H9 (cell line): ENCODE measurements around the gene RHEX. TPM values are rescaled to one million over a fixed set of nuclear protein-coding genes. Genes with fewer than 3 reads are reported as not detected.

Source experiments
- DNase-seq: peaks from one replicate; pipeline ENCODE4 v3.0.0-alpha.2; 2017
- H2AFZ ChIP-seq: one replicate; pipeline ENCODE4 v1.6.1; 2013; ENCODE audit warnings: mild to moderate bottlenecking, low read length, control low read depth, moderate library complexity
- H2AK5ac ChIP-seq: 2 replicates; pipeline ENCODE4 v1.6.1; 2013; ENCODE audit warnings: low read length, control low read depth, mixed read lengths; ENCODE audit not compliant: insufficient read length
- H2BK120ac ChIP-seq: one replicate; pipeline ENCODE4 v1.6.1; 2013; ENCODE audit warnings: low read depth, mild to moderate bottlenecking, low read length, control low read depth, inconsistent platforms; ENCODE audit not compliant: poor library complexity, severe bottlenecking
- H2BK12ac ChIP-seq: 2 replicates; pipeline ENCODE4 v1.6.1; 2013; ENCODE audit warnings: low read length, control low read depth, mixed read lengths, low read depth; ENCODE audit not compliant: insufficient read length
- H2BK15ac ChIP-seq: 2 replicates; pipeline ENCODE4 v1.6.1; 2013; ENCODE audit warnings: low read depth, low read length, control low read depth
- H2BK20ac ChIP-seq: one replicate; pipeline ENCODE4 v1.6.1; 2013; ENCODE audit warnings: low read depth, mild to moderate bottlenecking, low read length, control low read depth, inconsistent platforms; ENCODE audit not compliant: poor library complexity, severe bottlenecking
- H2BK5ac ChIP-seq: 2 replicates; pipeline ENCODE4 v1.6.1; 2013; ENCODE audit warnings: low read length, control low read depth, mixed read lengths; ENCODE audit not compliant: insufficient read length
- H3K14ac ChIP-seq: 2 replicates; pipeline ENCODE4 v1.6.1; 2013; ENCODE audit warnings: low read length, control low read depth; ENCODE audit not compliant: insufficient read depth
- H3K18ac ChIP-seq: 2 replicates; pipeline ENCODE4 v1.6.1; 2013; ENCODE audit warnings: low read depth, mild to moderate bottlenecking, mixed read lengths, low read length, control low read depth; ENCODE audit not compliant: insufficient read length
- H3K23ac ChIP-seq: 2 replicates; pipeline ENCODE4 v1.6.1; 2013; ENCODE audit warnings: low read length, control low read depth, mixed read lengths, low read depth; ENCODE audit not compliant: insufficient read length
- H3K23me2 ChIP-seq: 2 replicates; pipeline ENCODE4 v1.6.1; 2013; ENCODE audit warnings: low read depth, mild to moderate bottlenecking, mixed read lengths, low read length, control low read depth; ENCODE audit not compliant: insufficient read length, poor library complexity, severe bottlenecking
- H3K27ac ChIP-seq: 2 replicates; pipeline ENCODE4 v1.5.1; 2013; ENCODE audit warnings: low read length, control low read depth, mixed read lengths, low read depth; ENCODE audit not compliant: insufficient read length
- H3K27me3 ChIP-seq: 2 replicates; pipeline ENCODE4 v1.6.1; 2013; ENCODE audit warnings: low read length, control low read depth, inconsistent platforms; ENCODE audit not compliant: insufficient read depth
- H3K4ac ChIP-seq: 2 replicates; pipeline ENCODE4 v1.6.1; 2013; ENCODE audit warnings: low read depth, mild to moderate bottlenecking, control low read depth, inconsistent platforms, low read length, moderate library complexity
- H3K4me1 ChIP-seq: 2 replicates; pipeline ENCODE4 v1.6.1; 2013; ENCODE audit warnings: low read length, control low read depth, inconsistent platforms; ENCODE audit not compliant: insufficient read depth
- H3K4me2 ChIP-seq: 2 replicates; pipeline ENCODE4 v1.6.1; 2013; ENCODE audit warnings: low read length, control low read depth, mixed read lengths; ENCODE audit not compliant: insufficient read length, insufficient read depth
- H3K56ac ChIP-seq: 2 replicates; pipeline ENCODE4 v1.6.1; 2013; ENCODE audit warnings: low read depth, mild to moderate bottlenecking, mixed read lengths, low read length, control low read depth; ENCODE audit not compliant: insufficient read length
- H3K79me1 ChIP-seq: 2 replicates; pipeline ENCODE4 v1.6.1; 2013; ENCODE audit warnings: low read depth, mild to moderate bottlenecking, moderate library complexity, low read length, control low read depth, inconsistent platforms; ENCODE audit not compliant: insufficient read depth, poor library complexity, severe bottlenecking
- H3K79me2 ChIP-seq: 2 replicates; pipeline ENCODE4 v1.6.1; 2013; ENCODE audit warnings: low read length, control low read depth, inconsistent platforms; ENCODE audit not compliant: insufficient read depth
- H3K9ac ChIP-seq: 2 replicates; pipeline ENCODE4 v1.6.1; 2013; ENCODE audit warnings: low read length, control low read depth, mixed read lengths; ENCODE audit not compliant: insufficient read length; ENCODE audit errors: extremely low read depth
- H3K9me3 ChIP-seq: one replicate; pipeline ENCODE4 v1.6.1; 2013; ENCODE audit warnings: low read depth, low read length, inconsistent platforms; ENCODE audit not compliant: control insufficient read depth
- H3T11ph ChIP-seq: one replicate; pipeline ENCODE4 v1.6.1; 2013; ENCODE audit warnings: mild to moderate bottlenecking, low read length, control low read depth, inconsistent platforms
- H4K20me1 ChIP-seq: one replicate; pipeline ENCODE4 v1.6.1; 2013; ENCODE audit not compliant: control insufficient read depth, insufficient read length, insufficient read depth
- H4K5ac ChIP-seq: 2 replicates; pipeline ENCODE4 v1.6.1; 2013; ENCODE audit warnings: low read depth, mild to moderate bottlenecking, mixed read lengths, low read length, control low read depth; ENCODE audit not compliant: insufficient read length
- H4K8ac ChIP-seq: replicated peaks from 2 replicates; pipeline ENCODE4 v1.6.1; 2013; ENCODE audit warnings: low read length, control low read depth, mixed read lengths, low read depth; ENCODE audit not compliant: insufficient read length
- H4K91ac ChIP-seq: 2 replicates; pipeline ENCODE4 v1.6.1; 2013; ENCODE audit warnings: low read depth, mild to moderate bottlenecking, moderate library complexity, mixed read lengths, low read length, control low read depth; ENCODE audit not compliant: insufficient read length
- H3K27ac Mint-ChIP-seq, 3 experiments: 2 replicates in 2 of 3; 3 replicates in 1 of 3; pipeline ENCODE4 v1.8.0; 2020 to 2021; ENCODE audit warnings: mixed read lengths in 3 of 3, mild to moderate bottlenecking in 1 of 3, moderate library complexity in 1 of 3
- H3K27me3 Mint-ChIP-seq: 2 replicates; pipeline ENCODE4 v1.8.0; 2021; ENCODE audit warnings: low read depth, mild to moderate bottlenecking, moderate library complexity, mixed read lengths
- H3K36me3 Mint-ChIP-seq, 3 experiments: 2 replicates in 2 of 3; 3 replicates in 1 of 3; pipeline ENCODE4 v1.8.0; 2020 to 2021; ENCODE audit warnings: low read depth in 3 of 3, mixed read lengths in 3 of 3; ENCODE audit not compliant: insufficient read depth in 1 of 3
- H3K4me1 Mint-ChIP-seq, 2 experiments: 2 replicates each; pipeline ENCODE4 v1.8.0; 2020; ENCODE audit warnings: mixed read lengths in 2 of 2
- H3K4me3 Mint-ChIP-seq, 2 experiments: 2 replicates in 1 of 2; 3 replicates in 1 of 2; pipeline ENCODE4 v1.8.0; 2020 to 2021; ENCODE audit warnings: mild to moderate bottlenecking in 2 of 2, mixed read lengths in 2 of 2, moderate library complexity in 1 of 2
- H3K9me3 Mint-ChIP-seq, 2 experiments: 2 replicates in 1 of 2; 3 replicates in 1 of 2; pipeline ENCODE4 v1.8.0; 2020; ENCODE audit warnings: mild to moderate bottlenecking in 2 of 2, mixed read lengths in 2 of 2, moderate library complexity in 1 of 2
- total RNA-seq: library from RNA; stranded (reverse); gene quantifications from 2 replicates; pipeline ENCODE4 v1.2.1, GENCODE V29; 2021
- TF ChIP-seq, protein P1 (sequence below): fragments of 200-600 bp; sonication (generic); conservative IDR thresholded peaks from 3 replicates; pipeline ENCODE4 v1.8.0; 2021; ENCODE audit warnings: antibody characterized with exemption, mild to moderate bottlenecking

Gene RHEX
- total RNA-seq, 1 experiment from 2014 or later = not detected

DNA sequence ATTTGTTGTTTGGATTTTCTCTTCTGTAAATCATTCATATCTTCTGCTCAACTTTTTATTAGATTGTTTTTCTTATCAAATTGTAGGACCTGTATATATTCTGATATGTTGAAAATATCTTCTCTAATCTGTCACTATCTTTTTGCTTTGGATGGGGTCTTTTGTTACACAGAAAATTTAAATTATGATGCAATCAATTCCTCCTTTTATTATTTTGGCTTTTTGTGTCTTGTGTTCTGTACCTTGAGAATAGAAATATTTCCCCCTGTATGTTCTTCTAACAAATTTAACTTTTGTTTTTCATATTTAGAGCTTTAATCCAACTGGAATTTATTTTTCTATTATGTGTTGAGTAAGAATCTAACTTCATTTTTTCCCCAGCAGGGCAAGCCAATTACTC is 67.4 kb downstream of the RHEX start:
- Histone ChIP-seq H4K20me1 (no peaks in the 10 kb centered on the region), H4K91ac (no peak overlapping the region), H3K23ac (no peak overlapping the region), H4K8ac (no peak overlapping the region), H2AFZ (no peak overlapping the region), H2BK12ac (no peak overlapping the region), H3K27ac (no peak overlapping the region), H3K23me2 (peaks cover 14% of the 10 kb centered on the region), H4K5ac (no peak overlapping the region), H3K56ac (no peak overlapping the region), H3K9me3 (no peaks in the 10 kb centered on the region), H3K18ac (no peak overlapping the region), H2BK5ac (no peak overlapping the region), H3K4ac (no peak overlapping the region), H3K4me1 (no peaks in the 10 kb centered on the region), H3T11ph (no peak overlapping the region), H3K79me1 (no peaks in the 10 kb centered on the region), H3K4me2 (no peak overlapping the region), H2AK5ac (no peak overlapping the region), H2BK20ac (no peak overlapping the region), H3K14ac (no peak overlapping the region), H2BK15ac (no peak overlapping the region), H3K9ac (no peak overlapping the region), H3K27me3 (peaks cover 3% of the 10 kb centered on the region; the same call in 1 of the 2 replicates), H3K79me2 (no peaks in the 10 kb centered on the region), H2BK120ac (no peak overlapping the region)
- Mint-ChIP-seq H3K27me3 (peaks cover 40% of the 10 kb centered on the region), H3K4me3 (no peak overlapping the region), H3K27ac (no peak overlapping the region), H3K9me3 (peaks cover 22 to 24% of the 10 kb centered on the region in 2 experiments), H3K4me1 (peaks cover 12% of the 10 kb centered on the region in 2 experiments), H3K36me3 (peaks cover 0 to 16% (median 3%) of the 10 kb centered on the region in 3 experiments; a peak in 3 of 7 replicates)
- no peak for DNase-seq
- TF ChIP-seq, protein P1, sequence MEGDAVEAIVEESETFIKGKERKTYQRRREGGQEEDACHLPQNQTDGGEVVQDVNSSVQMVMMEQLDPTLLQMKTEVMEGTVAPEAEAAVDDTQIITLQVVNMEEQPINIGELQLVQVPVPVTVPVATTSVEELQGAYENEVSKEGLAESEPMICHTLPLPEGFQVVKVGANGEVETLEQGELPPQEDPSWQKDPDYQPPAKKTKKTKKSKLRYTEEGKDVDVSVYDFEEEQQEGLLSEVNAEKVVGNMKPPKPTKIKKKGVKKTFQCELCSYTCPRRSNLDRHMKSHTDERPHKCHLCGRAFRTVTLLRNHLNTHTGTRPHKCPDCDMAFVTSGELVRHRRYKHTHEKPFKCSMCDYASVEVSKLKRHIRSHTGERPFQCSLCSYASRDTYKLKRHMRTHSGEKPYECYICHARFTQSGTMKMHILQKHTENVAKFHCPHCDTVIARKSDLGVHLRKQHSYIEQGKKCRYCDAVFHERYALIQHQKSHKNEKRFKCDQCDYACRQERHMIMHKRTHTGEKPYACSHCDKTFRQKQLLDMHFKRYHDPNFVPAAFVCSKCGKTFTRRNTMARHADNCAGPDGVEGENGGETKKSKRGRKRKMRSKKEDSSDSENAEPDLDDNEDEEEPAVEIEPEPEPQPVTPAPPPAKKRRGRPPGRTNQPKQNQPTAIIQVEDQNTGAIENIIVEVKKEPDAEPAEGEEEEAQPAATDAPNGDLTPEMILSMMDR = no peak
